HCT116 (cell line): Measurements from ENCODE around the gene C11orf98. TPM values are rescaled to one million over a fixed set of nuclear protein-coding genes. Genes with fewer than 3 reads are reported as not detected.

Experiments used
- ATAC-seq: fragments of 200-7000 bp; cut with Tn5 transposase; 2 replicates; pipeline ENCODE4 v1.9.1; 2020; ENCODE audit warnings: mild to moderate bottlenecking, moderate library complexity
- BruUV-seq: library from RNA; stranded (reverse); fragments of 400-500 nt; replicated peaks from 2 replicates; lab custom pipeline; 2021; lab: Mats Ljungman, UMichigan
- CTCF ChIA-PET: fragments of 300-600 bp; sonication (Branson Sonifier 250); formaldehyde crosslinking; loops from one replicate; lab custom pipeline; 2021; ENCODE audit warnings: antibody characterized with exemption; lab: Charles Lee
- POLR2A ChIA-PET: fragments of 300-600, 350-600 bp; sonication (Branson Sonifier 250); formaldehyde crosslinking; loops from one replicate; lab custom pipeline; 2021; ENCODE audit warnings: antibody characterized with exemption; lab: Charles Lee
- RAD21 ChIA-PET, 2 experiments: fragments of 300-600 bp; sonication (Branson Sonifier 250); formaldehyde crosslinking; loops; one replicate each; lab custom pipeline; 2023; ENCODE audit warnings: low total read pairs in 2 of 2; ENCODE audit not compliant: uncharacterized antibody in 2 of 2, unreplicated experiment in 2 of 2, low non-redundant PET in 1 of 2; lab: Charles Lee
- DNase-seq: peaks from one replicate; pipeline ENCODE4 v3.0.0-alpha.2; 2010; ENCODE audit warnings: low read depth, low spot score
- H2AFZ ChIP-seq: fragments of 200-600 bp; shearing (Covaris generic), sonication (generic); 2 replicates; pipeline ENCODE4 v1.6.1; 2017; ENCODE audit warnings: low read depth, mixed run types, mixed read lengths, antibody characterized with exemption, low read length; ENCODE audit not compliant: poor library complexity, severe bottlenecking
- H3K27ac ChIP-seq: 2 replicates; pipeline ENCODE4 v1.5.1; 2012; ENCODE audit warnings: low read depth, low read length
- H3K27me3 ChIP-seq: fragments of 200-600 bp; sonication (generic); 2 replicates; pipeline ENCODE4 v1.6.1; 2016; ENCODE audit warnings: mixed run types, low read length, mixed read lengths; ENCODE audit not compliant: insufficient read depth
- H3K36me3 ChIP-seq, 2 experiments: fragments of 200-500 bp in 1 of 2; fragments of 200-600 bp in 1 of 2; sonication (Bioruptor generic) in 1 of 2; sonication (generic) in 1 of 2; 2 replicates each; pipeline versions ENCODE4 v1.5.1 to v1.6.1; 2014 to 2016; ENCODE audit warnings: low read length in 2 of 2, inconsistent platforms in 1 of 2, mixed read lengths in 1 of 2, mixed run types in 1 of 2; ENCODE audit not compliant: insufficient read depth in 2 of 2, control insufficient read depth in 1 of 2
- H3K4me1 ChIP-seq, 2 experiments: fragments of 200-600 bp in 1 of 2; sonication (generic) in 1 of 2; 2 replicates each; pipeline versions ENCODE4 v1.5.1 to v1.6.1; 2012 to 2017; ENCODE audit warnings: low read length in 2 of 2, inconsistent platforms in 1 of 2, mild to moderate bottlenecking in 1 of 2, mixed read lengths in 1 of 2, mixed run types in 1 of 2, moderate library complexity in 1 of 2; ENCODE audit not compliant: insufficient read depth in 2 of 2, control insufficient read depth in 1 of 2
- H3K4me2 ChIP-seq: fragments of 200-600 bp; sonication (generic); 2 replicates; pipeline ENCODE4 v1.6.1; 2017; ENCODE audit warnings: mixed run types, low read length, mixed read lengths
- H3K4me3 ChIP-seq, 2 experiments: fragments of 200-600 bp in 1 of 2; sonication (generic) in 1 of 2; replicated peaks in 1 of 2; 2 replicates each; pipeline ENCODE4 v1.5.1; 2011 to 2016; ENCODE audit warnings: low read length in 2 of 2, control low read depth in 1 of 2, low read depth in 1 of 2, mild to moderate bottlenecking in 1 of 2, mixed read lengths in 1 of 2, mixed run types in 1 of 2
- H3K79me2 ChIP-seq: fragments of 200-600 bp; sonication (generic); 2 replicates; pipeline ENCODE4 v1.6.1; 2017; ENCODE audit warnings: mild to moderate bottlenecking, mixed run types, low read length, moderate library complexity, mixed read lengths; ENCODE audit not compliant: insufficient read depth
- H3K9ac ChIP-seq: fragments of 200-600 bp; sonication (generic); 2 replicates; pipeline ENCODE4 v1.6.1; 2016; ENCODE audit warnings: low read length, mixed read lengths
- H3K9me2 ChIP-seq: fragments of 200-600 bp; sonication (generic), shearing (Covaris generic); 2 replicates; pipeline ENCODE4 v1.6.1; 2017; ENCODE audit warnings: mixed run types, mild to moderate bottlenecking, moderate library complexity; ENCODE audit not compliant: insufficient read depth
- H3K9me3 ChIP-seq, 2 experiments: fragments of 200-500 bp in 1 of 2; fragments of 200-600 bp in 1 of 2; sonication (Bioruptor generic) in 1 of 2; sonication (generic) in 1 of 2; 2 replicates each; pipeline ENCODE4 v1.6.1; 2014 to 2017; ENCODE audit warnings: low read length in 2 of 2, mixed read lengths in 2 of 2, inconsistent platforms in 1 of 2, low read depth in 1 of 2, mild to moderate bottlenecking in 1 of 2, mixed run types in 1 of 2, moderate library complexity in 1 of 2; ENCODE audit not compliant: control insufficient read depth in 1 of 2, insufficient read depth in 1 of 2
- H4K20me1 ChIP-seq: fragments of 200-600 bp; sonication (generic), shearing (Covaris generic); 2 replicates; pipeline ENCODE4 v1.6.1; 2017; ENCODE audit warnings: mixed run types, mild to moderate bottlenecking, moderate library complexity; ENCODE audit not compliant: insufficient read depth
- ATF3 ChIP-seq: IDR thresholded peaks from 2 replicates; pipeline ENCODE4 v1.6.1; 2012
- CBX3 ChIP-seq: IDR thresholded peaks from 2 replicates; pipeline ENCODE4 v1.6.1; 2012; ENCODE audit warnings: low read depth
- EGR1 ChIP-seq: IDR thresholded peaks from 2 replicates; pipeline ENCODE4 v1.6.1; 2012; ENCODE audit warnings: low read depth
- ELF1 ChIP-seq: IDR thresholded peaks from 2 replicates; pipeline ENCODE4 v1.6.1; 2012; ENCODE audit warnings: low read depth, borderline replicate concordance
- EZH2 ChIP-seq: fragments of 200-600 bp; sonication (generic); IDR thresholded peaks from 2 replicates; pipeline ENCODE4 v1.6.1; 2017; ENCODE audit warnings: antibody characterized with exemption, mixed run types
- JUND ChIP-seq: IDR thresholded peaks from 2 replicates; pipeline ENCODE4 v1.6.1; 2012
- POLR2A ChIP-seq: IDR thresholded peaks from 2 replicates; pipeline ENCODE4 v1.7.0; 2011; ENCODE audit warnings: borderline replicate concordance; ENCODE audit not compliant: insufficient read depth, insufficient read length; ENCODE audit errors: extremely low read depth
- POLR2AphosphoS5 ChIP-seq: IDR thresholded peaks from 2 replicates; pipeline ENCODE4 v1.6.1; 2011; ENCODE audit warnings: mild to moderate bottlenecking, low read depth, low read length, moderate library complexity
- REST ChIP-seq: IDR thresholded peaks from 2 replicates; pipeline ENCODE4 v1.6.1; 2012; ENCODE audit warnings: low read depth
- SP1 ChIP-seq: IDR thresholded peaks from 2 replicates; pipeline ENCODE4 v1.6.1; 2012; ENCODE audit warnings: low read depth
- TCF7L2 ChIP-seq: IDR thresholded peaks from 2 replicates; pipeline ENCODE4 v1.7.0; 2011; ENCODE audit warnings: borderline replicate concordance, inconsistent platforms; ENCODE audit not compliant: insufficient read depth, insufficient read length; ENCODE audit errors: extremely low read depth
- ZFX ChIP-seq: fragments of 450-650 bp; IDR thresholded peaks from 2 replicates; pipeline ENCODE4 v1.6.1; 2017
- intact Hi-C: fragments of 100-400 bp; cut with micrococcal nuclease; formaldehyde crosslinking; loops from 2 replicates; pipeline ENCODE4 v1.10.0; 2022
- total RNA-seq: library from RNA; stranded (reverse); gene quantifications from one replicate; pipeline ENCODE4 v1.2.1, GENCODE V29; 2021; ENCODE audit not compliant: unreplicated experiment

The C11orf98 gene
- total RNA-seq, 1 experiment from 2014 or later = 121 TPM

- no peak for DNase-seq
- Histone ChIP-seq H3K9me3 (no peaks in the 10 kb centered on the region), H3K4me3 (peak overlapping the region; percentile 99), H3K79me2 (peaks cover 62% of the 10 kb centered on the region), H3K27me3 (no peaks in the 10 kb centered on the region), H2AFZ (no peak overlapping the region), H3K36me3 (peaks cover 11 to 32% of the 10 kb centered on the region in 2 experiments; a peak in 3 of 4 replicates), H3K4me2 (peak overlapping the region; percentile 98), H3K9ac (peak overlapping the region; percentile 100), H4K20me1 (no peaks in the 10 kb centered on the region), H3K4me1 (peaks cover 29 to 49% of the 10 kb centered on the region in 2 experiments; a peak in 3 of 4 replicates), H3K9me2 (no peaks in the 10 kb centered on the region), H3K27ac (peak overlapping the region; percentile 96)
- RAD21 ChIA-PET = interaction anchor here in 1 of 2 experiments (1.7 kb wide), 1 partner anchor 13 kb away, joined by 6 read pairs; the partner anchor contains the start of gene INTS5
- intact Hi-C loops = no loop called here
- POLR2A ChIA-PET = interaction anchor here (0.7 to 8.9 kb wide), 33 partner anchors 9 to 1523 kb away, joined by 3 to 195 read pairs (median 6); partner anchors contain the start of genes B3GAT3, EEF1G, GANAB and HNRNPUL2
- TF ChIP-seq ELF1 (no peak), POLR2A (peak; percentile 29), REST (no peak), TCF7L2 (no peak), ZFX (0 out of 2 replicates have a peak, but pooled peaks have one; percentile 0), EGR1 (no peak), ATF3 (no peak), CBX3 (no peak), POLR2AphosphoS5 (peak; percentile 54; the same call in 1 of the 2 replicates), EZH2 (no peak), SP1 (no peak), JUND (no peak)
- peak; percentile 12 for ATAC-seq
- BruUV-seq = no TSS peak
- CTCF ChIA-PET = interaction anchor here (0.6 to 1.9 kb wide), 7 partner anchors 11 to 327 kb away, joined by 3 to 6 read pairs (median 4); partner anchors contain the start of genes INTS5 and TUT1
These were observed 719 bp upstream of the C11orf98 start for GRCh38 chr11:62665599-62666258.
